Endothelial cell of umbilical vein (primary cell): ENCODE data around the gene ZFYVE21.

Experiments used
- EZH2 ChIP-seq: IDR thresholded peaks from 2 replicates; pipeline ENCODE4 v1.6.1; 2012; ENCODE audit warnings: borderline replicate concordance, low read depth, mild to moderate bottlenecking, moderate library complexity, low read length, inconsistent platforms; ENCODE audit not compliant: severe bottlenecking
- GATA2 ChIP-seq: IDR thresholded peaks from 2 replicates; pipeline ENCODE4 v1.7.0; 2011; ENCODE audit warnings: low read depth, mild to moderate bottlenecking, moderate library complexity, mixed read lengths, low read length; ENCODE audit not compliant: insufficient read length, insufficient read depth
- POLR2A ChIP-seq: IDR thresholded peaks from 2 replicates; pipeline ENCODE4 v1.6.1; 2012; ENCODE audit warnings: low read depth, mild to moderate bottlenecking, control low read depth, low read length
- POLR2AphosphoS5 ChIP-seq: IDR thresholded peaks from 2 replicates; pipeline ENCODE4 v1.6.1; 2012; ENCODE audit warnings: low read depth, mild to moderate bottlenecking, control low read depth, low read length, moderate library complexity; ENCODE audit not compliant: insufficient read depth
- TF ChIP-seq, protein P1 (sequence below), 2 donors: IDR thresholded peaks; 1 replicate in 1 of 2; 2 replicates in 1 of 2; pipeline ENCODE4 v1.5.1; 2011; ENCODE audit warnings: low read length in 2 of 2, mild to moderate bottlenecking in 2 of 2, moderate library complexity in 2 of 2, control low read depth in 1 of 2, inconsistent platforms in 1 of 2, low read depth in 1 of 2; ENCODE audit not compliant: insufficient read depth in 1 of 2; ENCODE audit errors: extremely low read depth in 1 of 2

GRCh38 chr14:103733651-103734050 is 18.0 kb downstream of the ZFYVE21 start:
- TF ChIP-seq GATA2, result no peak
- TF ChIP-seq, protein P1, sequence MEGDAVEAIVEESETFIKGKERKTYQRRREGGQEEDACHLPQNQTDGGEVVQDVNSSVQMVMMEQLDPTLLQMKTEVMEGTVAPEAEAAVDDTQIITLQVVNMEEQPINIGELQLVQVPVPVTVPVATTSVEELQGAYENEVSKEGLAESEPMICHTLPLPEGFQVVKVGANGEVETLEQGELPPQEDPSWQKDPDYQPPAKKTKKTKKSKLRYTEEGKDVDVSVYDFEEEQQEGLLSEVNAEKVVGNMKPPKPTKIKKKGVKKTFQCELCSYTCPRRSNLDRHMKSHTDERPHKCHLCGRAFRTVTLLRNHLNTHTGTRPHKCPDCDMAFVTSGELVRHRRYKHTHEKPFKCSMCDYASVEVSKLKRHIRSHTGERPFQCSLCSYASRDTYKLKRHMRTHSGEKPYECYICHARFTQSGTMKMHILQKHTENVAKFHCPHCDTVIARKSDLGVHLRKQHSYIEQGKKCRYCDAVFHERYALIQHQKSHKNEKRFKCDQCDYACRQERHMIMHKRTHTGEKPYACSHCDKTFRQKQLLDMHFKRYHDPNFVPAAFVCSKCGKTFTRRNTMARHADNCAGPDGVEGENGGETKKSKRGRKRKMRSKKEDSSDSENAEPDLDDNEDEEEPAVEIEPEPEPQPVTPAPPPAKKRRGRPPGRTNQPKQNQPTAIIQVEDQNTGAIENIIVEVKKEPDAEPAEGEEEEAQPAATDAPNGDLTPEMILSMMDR (IDR thresholded peaks at IDR 0.05; ENCODE audit: extremely low read depth in 1 of 2, insufficient read depth in 1 of 2, low read depth in 1 of 2, low read length in 2 of 2), result no peak
- no peak for TF ChIP-seq POLR2A
- TF ChIP-seq POLR2AphosphoS5, result no peak
- TF ChIP-seq EZH2, result no peak
